Left cardiac atrium (tissue), 4 donors: ENCODE data around the gene ARID5B. TPM values are rescaled to one million over a fixed set of nuclear protein-coding genes. Genes with fewer than 3 reads are reported as not detected.
"Not testable (repeated sequence)": the region's sequence is repeated elsewhere in the genome, so short reads cannot be mapped to it uniquely, and the experiment has no call there.

Source experiments
- ATAC-seq, 2 donors: fragments of 200-7000 bp; cut with Tn5 transposase; one replicate each; pipeline ENCODE4 v1.9.1; 2020; ENCODE audit warnings: mild to moderate bottlenecking in 2 of 2, moderate library complexity in 2 of 2
- DNase-seq: peaks from one replicate; pipeline ENCODE4 v3.0.0-alpha.2; 2020
- intact Hi-C, 2 donors: fragments of 100-400 bp; cut with DNase I; formaldehyde crosslinking; loops; one replicate each; pipeline versions ENCODE4 v1.14.1 to v1.15.1; 2022 to 2023
- total RNA-seq, 2 donors: library from RNA; stranded (reverse); fragmentation: NEBNext Ultra II Directional; extraction: Animal tissue kit (Norgen Biotek cat#: 25700); gene quantifications; one replicate each; pipeline ENCODE4 v1.2.1, GENCODE V29; 2021
- donor health status: DM: no; HTN: yes; CAD: no.
- donor health status: DM: no; HTN: yes; CAD: no; lungs with severe emphysema.
- donor health status: DM: yes; HTN: yes; CAD: no.
- donor health status: Dilated cardiomyopathy.

ARID5B gene
- total RNA-seq, 2 donors from 2014 or later = 36.5 to 37.9 TPM

DNA sequence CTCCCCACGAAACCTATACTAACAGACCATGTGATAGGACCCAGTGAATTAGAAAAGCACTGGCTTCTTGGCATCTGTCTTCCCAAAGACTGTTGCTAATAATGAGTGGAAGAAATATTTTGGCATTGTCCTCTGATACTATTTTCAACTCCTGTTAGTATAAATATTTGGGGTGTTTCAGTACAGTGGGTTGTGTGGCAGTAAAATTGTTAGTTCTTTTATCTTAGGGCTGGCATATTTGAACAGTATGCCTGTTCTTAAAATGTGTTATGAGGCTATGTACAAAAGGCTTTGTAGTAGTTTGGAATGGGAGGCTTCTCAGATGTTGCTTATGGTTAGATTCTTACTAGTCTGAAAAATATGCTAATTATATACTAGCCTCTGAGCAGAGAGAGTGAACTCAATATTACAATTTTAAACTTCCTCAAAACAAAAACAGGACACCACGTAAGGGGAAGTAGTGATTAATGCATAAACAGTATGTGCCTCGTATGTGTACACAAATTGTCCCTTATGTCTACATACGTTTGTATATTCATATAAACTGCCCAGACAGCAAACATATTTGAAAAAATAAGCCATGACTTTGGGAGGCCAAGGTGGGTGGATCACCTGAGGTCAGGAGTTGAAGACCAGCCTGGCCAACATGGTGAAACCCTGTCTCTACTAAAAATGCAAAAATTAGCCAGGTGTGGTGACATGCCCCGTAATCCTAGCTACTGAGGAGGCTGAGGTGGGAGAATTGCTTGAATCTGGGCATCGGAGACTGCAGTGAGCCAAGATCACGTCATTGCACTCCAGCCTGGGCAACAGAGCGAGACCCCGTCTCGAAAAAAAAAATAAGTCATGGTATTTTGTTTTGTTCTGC, 115.4 kb downstream of the ARID5B start:
- ATAC-seq (peak; percentile 15 to 44), DNase-seq (no peak)
- intact Hi-C loops = no loop called here

DNA sequence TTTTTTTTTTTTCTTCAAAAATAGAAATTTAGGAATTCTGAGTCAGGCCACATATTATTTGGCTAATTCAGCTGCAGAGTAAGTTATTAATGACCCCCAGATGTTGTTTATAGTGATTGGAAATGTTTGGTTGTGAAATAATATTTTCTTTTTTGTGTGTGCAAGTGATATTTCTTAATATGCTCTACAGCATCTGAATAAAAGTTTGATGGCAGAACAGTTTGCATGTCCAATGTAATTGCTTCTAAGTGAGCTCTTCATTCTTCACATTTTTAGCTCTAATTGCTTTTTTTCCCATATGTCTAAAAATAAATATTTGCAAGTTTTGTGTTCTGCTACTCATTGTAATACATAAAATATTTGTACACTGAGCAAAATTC, 116.0 kb downstream of the ARID5B start:
- ATAC-seq (no peak), DNase-seq (no peak)
- intact Hi-C loops = no loop called here

DNA sequence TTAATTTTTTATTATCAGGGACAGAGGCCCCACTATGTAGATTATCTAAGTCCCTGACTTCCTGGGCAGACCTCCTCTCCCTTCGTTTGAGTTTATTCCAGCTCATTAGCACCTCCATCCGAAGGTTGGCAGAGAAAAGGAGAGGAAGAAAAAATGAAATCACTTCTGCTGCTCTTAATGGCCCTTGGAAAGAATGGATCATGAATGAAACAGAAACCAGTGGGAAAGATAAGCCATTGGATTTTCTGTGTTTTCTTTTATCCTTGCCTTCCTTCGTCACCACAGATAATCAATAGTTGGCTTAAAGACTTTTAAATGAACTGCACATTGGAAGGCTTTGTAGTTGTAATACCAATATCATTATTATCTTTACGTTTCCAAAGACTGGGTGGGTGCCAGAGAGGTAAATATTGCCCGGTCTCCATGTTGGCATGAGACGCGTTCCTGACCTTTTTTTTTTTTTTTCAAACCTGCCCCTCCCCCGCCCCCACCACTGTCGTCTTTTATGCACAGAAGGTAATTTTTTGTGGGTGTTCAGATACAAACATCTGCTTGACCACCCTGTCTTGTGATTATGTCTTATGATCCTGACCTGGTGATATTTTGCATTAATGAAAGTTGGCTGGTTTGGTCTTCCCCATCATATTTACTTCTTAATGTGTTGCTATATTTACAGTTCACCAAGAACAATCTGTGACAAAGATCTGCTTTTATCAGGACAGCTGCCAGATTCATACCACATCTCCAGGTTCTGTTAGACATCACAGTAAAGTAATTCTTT, 116.8 kb downstream of the ARID5B start:
- intact Hi-C loops = no loop called here
- no peak for ATAC-seq
- no peak for DNase-seq

DNA sequence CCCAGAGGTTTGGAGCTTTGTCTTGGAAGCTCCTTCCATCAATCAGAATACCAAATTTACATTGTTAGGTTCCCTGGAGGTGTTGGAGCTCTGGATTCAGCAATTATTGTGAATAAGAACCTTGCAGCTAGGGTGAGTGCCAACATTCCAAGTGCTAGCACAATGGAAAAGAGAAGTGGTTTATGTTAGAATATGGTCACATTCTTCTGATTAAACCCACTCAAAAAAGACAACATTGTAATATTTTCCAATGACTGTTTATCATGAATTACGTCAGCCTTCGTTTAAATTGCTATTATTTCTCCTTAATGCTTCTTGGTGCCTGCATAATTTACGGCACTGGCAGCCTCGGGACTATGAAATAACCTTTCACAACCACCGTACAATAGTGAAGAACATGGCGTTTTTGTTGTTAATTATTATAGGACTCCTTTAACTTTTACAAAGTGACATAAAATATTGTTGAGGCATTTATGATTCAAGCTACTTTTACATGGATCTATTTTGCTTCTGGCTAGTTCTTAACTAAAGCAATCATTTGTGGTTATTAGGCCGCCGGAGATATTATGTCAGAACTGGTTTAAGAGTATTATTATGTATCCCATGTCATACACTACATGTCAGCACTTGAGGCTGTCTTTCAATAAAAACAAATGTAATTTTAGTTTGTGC, 117.7 kb downstream of the ARID5B start:
- ATAC-seq = no peak
- no peak for DNase-seq
- intact Hi-C loops = no loop called here

DNA sequence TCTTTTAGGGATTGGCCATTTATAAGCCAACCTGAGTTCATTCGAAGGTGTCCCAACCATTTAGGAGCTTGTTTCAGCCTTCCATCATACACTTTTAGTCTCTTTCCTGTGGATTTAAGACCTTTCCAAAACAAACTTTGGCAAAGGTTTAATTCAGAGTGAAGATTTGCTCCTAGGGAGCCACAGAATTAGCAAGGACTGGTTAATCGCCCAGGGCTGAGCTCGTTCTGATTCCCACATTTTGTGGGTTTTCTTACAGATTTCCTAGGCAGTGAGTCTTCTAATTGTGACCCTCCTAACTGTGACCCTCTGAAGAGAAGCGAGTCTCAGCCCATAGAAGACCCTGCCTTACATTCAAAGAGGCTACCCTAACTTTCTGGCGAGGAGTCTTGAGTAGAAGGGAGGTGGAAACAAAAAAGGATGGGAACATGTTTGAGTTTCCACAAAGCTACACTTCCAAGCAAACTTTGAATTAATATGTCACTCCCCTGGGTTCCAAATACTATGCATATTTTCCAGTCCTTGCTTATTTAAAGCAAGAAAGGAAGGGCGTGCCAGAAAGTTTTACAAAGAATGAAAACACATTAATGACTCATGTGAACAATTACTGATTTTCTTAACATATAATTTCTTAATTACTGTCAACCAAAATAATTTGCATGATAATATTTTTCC, 118.3 kb downstream of the ARID5B start:
- ATAC-seq (no peak), DNase-seq (no peak)
- intact Hi-C loops = no loop called here

DNA sequence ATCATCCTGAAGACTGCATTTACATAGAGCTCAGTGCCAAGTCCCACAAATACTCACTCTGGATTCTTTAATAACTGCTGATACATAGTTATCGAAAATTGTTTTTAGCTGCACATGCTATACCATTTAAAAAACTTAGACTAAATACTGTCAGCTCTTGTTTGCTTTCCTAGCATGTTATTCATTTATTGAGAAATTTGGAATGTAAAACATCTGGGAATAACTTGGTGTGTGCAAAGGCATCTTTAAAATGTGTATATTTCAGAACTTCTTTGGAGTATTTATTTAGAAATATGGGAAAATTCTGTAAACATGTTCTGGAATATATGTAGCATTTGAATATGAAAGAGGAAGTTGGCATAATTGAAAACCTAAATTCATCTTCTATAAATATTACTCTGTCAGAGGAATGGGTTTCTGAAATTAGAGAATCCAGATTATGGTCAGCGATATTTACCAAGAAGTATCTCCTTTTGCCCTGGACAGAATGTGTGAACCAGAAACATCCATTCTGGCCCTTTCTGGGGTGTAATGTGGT, 119.7 kb downstream of the ARID5B start:
- intact Hi-C loops = no loop called here
- no peak for DNase-seq
- no peak for ATAC-seq

DNA sequence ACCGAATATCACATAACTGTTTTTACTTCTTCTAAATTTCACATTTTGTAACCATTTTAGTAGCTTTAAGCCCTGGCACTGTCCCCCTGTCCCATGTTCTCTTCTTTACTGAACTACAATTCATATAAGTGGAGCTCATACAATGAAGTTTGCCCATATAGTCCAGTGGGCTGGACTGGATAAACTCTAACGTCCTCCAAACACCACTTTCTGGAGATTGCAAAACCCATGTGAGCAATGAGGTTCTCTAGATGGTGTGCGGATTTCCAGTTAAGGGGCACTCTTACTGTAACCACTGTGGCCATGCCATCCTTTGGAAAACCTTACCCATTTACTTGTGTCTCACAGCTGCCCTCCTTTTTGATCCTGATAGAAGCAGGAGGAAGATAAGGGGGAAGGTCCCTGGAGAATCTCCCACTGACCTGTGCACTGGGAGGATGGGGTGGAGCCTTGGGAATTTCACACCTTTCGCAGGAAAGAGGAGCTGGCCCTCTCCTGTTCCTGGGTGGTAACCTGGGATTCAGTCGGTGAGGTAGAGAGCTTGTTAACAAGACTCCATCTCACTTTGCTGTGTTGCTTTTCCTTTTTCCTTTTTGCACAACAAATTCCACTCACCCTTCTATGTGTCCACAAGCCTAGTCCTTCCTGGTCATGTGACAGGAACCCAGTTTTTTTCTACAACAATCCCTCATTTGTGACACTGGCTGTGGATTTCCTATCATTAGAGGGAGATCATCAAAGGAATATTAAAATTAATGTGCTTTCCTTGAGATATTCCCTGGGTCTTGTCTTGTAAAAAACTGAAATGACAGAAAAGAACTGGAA, 120.7 kb downstream of the ARID5B start:
- intact Hi-C loops = no loop called here
- ATAC-seq = no peak
- DNase-seq = no peak

DNA sequence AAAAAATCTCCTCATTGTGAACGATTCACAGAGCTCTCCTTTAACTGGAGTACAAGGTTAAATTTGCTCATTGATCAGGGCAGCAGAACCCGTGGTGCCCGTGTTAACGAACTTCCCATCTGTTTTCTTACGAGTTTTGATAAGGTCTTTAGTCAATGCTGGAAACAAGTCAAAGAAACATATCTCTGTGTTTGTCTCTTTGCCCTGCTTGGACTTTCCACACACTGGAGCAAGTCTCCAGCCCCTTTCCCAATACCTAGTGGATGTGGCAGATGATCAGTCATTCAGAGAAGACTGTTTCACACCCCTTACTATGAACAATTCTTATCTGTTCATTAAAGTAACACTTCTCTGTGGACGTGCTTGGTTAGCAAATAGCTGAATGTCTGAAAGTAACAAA, 121.3 kb downstream of the ARID5B start:
- intact Hi-C loops = no loop called here
- DNase-seq (no peak), ATAC-seq (no peak)

DNA sequence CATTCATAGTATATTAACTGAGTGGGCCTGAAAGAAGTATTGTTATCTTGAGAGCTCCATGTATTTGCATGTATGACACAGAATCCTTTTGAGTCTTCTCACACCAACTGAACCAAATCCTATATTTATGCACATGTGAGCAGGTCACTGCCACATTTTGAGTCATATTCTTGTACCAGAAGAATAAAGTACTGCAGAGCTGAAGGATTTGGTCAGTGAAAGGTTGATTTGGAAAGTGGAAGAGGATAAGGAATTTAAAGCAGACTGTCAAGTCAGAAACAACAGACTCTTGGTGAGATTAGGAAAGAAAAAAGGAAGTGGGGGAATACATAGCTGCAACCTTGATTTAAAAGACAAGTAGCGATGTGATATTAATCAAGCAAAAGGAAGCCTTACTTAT, 121.8 kb downstream of the ARID5B start:
- intact Hi-C loops = no loop called here
- ATAC-seq (no peak), DNase-seq (no peak)

DNA sequence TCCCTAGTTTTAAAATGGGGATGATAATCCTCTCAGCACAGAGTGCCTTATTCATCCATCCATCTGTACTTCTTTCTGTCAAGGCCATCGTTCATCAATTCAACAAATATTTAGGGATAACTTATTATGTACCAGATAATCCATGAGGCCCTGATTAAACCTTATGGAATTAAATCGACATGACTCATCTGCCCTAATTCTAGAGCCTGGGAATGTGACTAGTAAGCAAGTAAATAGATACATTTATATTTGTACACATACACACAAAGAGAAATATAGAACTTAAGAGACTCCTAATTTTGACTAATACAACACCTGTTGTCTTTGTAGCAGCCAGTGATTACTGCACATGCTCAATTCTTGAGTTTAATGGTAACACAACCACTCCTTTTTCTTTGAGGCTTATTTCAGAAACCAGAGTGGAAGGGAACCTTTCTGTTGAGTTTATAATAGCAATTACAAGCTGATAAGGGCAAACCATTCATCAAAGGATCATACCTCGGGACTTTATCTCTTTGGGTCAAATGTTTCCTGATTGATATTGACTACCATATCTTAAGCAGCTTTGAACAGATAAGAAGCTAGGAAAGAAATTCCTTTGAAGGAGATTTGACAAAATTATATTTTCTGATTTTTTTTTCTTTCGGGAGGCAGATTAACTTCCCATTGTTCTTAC, 122.7 kb downstream of the ARID5B start:
- DNase-seq = no peak
- intact Hi-C loops = no loop called here
- no peak for ATAC-seq

DNA sequence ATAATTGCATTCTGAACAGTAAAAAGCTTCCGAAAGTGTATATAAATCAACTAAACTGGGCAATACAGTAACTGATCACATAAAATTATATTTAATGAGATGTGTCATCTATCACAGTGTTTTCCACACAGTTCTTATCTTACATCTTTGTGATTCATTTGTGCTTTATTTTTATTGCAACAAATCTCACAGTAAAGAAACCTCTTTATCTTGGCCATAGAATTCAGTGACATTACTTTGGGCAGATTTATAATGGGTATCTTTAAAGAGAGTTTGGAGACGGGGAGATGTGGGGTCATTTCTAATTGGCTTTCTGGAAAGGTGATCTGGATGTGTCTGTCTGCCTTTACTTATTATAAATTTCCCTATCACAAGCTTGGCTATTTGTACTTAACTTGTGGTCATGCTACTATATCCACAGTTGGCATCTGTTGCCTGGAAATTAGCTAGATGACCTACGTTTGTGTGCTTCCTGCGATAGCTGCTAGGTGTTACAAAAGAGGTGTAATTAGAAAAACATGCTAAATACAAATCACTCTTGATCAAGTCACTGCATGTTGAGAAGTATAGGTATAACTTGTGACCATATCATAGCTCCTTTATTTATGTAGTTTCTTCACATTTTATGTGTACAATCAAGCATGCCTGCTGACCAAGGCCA, 123.8 kb downstream of the ARID5B start:
- DNase-seq (no peak), ATAC-seq (no peak)
- intact Hi-C loops = no loop called here

DNA sequence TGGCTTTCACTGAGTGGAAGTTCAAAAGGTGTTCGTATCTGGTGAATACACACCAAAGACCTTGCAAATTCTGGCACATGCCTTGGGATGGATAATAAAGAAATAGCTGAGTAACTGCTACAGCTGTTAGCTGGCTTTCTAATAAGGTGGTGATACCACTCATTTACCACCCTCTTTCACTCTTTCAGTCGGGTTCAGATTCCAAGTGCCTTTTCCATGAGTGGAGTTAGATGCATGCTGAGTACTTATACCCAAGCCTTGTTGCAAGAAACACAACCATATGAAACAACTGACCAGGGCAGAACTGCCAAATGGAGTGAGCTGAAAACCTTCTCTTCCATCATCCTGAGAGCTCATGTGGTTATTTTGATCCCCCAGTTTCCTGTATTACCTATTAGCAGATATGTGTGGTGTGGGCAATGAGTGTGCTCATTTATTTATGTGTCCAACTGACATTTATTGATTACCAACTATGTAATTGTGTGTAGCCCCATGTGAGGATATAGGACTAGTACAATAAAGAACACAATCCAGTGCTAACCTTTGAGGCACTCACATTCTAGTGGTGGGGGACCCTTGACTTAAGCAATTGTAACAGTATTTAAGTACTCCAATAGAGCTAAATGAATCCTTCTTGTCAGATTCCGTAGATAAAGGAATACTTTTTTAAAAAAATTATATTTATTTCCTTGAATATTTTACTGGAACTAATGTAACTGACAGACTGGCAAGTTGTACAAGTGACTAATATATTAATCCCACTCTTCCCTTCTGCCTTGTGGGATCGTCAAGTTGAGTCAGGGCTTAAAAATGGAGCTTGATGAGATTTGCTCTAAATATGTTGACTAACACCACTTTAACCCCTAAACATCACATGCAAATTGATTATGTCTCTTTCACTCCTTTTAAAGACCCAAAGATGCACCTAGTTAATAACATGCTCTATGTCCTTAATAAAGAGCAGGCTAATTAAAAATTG, 124.7 kb downstream of the ARID5B start:
- ATAC-seq = peak in 1 of 2 donors; percentile 65
- intact Hi-C loops = no loop called here
- DNase-seq = no peak

DNA sequence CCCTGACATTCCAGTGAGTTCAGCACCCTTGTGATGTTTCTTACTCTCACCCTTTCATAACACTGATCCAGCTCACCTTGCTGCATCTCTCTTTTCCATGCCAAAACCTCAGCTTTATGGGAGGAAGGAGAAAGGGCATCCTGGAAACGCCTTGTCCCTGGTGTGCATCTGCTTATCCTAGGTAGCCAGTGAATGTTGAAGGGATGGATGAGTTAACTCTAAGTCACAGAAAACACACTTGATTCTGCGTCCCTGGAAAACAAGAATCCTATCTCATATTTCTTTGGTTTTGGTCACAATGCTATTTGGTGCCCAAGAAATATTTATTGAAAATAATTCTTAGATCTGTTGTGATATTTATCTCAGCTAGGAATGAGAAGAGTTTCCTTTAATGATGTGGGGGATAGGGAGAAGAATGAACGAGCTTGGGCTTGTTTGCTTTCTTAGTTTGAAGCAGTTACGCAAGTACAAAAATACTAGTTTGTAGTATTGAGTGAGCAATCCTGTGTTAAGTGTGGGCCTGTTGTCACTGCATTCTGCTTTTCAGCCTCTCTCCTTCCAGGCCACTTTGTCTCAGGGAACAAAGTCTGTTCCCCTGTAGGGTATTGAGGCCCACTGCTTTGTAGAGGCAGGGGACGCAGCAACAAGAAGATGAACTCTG, 126.5 kb downstream of the ARID5B start:
- intact Hi-C loops = no loop called here
- DNase-seq (no peak), ATAC-seq (no peak)

DNA sequence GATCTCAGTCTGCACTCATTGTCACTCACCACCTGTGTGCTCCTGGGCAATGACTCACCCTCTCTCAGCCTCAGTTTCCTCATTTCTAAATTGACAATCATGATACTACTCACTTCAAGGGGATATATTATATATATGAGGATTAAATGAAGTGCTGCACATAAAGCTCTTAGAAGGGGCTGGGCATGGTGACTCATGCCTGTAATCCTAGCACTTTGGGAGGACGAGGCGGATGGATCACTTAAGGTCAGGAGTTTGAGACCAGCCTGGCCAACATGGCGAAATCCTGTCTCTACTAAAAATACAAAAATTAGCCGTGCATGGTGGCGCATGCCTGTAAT, 127.0 kb downstream of the ARID5B start:
- ATAC-seq, DNase-seq, intact Hi-C loops: not testable (repeated sequence)

DNA sequence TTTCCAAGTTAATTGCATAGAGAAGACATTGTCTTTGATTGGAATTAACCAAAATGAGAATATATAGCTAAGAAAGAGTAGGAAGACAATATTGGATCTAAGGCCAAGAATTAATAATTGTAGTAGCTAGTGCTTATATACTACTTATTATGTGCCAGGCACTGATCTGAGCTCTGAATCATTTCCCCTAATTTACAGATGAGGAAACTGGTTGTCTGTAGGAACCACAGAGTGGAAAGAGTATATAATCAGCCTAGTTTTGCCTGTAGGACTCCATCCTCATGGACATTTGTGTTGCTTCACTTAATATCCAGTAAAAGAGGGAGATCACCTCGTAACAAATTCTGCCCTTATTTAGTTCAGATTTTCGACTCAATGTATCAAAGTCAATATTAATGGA, 127.9 kb downstream of the ARID5B start:
- ATAC-seq = no peak
- DNase-seq = no peak
- intact Hi-C loops = no loop called here

DNA sequence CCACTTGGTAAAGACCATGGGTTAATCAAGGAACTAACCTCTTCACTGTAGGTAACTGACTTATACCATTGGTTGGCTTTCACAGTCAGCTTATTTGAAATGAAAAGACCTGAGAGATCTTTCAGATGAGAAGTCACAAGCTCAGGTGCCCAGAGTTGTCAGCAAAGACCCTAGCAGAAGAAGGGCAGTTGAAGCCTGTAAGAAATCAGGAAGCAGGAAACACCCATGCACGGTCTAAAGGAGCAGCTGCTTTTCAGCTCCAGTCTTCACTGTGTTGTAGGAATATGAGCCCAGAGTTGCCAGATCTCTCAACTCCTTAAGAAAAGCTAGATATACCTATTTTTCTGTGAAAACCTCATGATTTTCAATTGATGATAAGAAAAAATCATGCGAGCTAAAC, 130.0 kb downstream of the ARID5B start:
- DNase-seq (no peak), ATAC-seq (no peak)
- intact Hi-C loops = loop anchor here in 1 of 2 donors (10.0 kb wide), 1 partner anchor 127 kb away; the partner anchor contains the start of gene ARID5B
